Measurements from ENCODE around the gene IL17RB. TPM values are rescaled to one million over a fixed set of nuclear protein-coding genes. Genes with fewer than 3 reads are reported as not detected.
A peak's percentile ranks its signal among the peaks of the same experiment; 100 is the strongest.

The IL17RB gene
- total and polyA plus RNA-seq, 4 donors, result 0.88 to 7.4 (median 4.4) TPM

- Histone ChIP-seq H3K36me3 (ENCODE audit: control insufficient read depth in 4 of 4, insufficient read depth in 4 of 4, low read length in 4 of 4) (no peaks in the 10 kb centered on the region), H3K27me3 (ENCODE audit: control insufficient read depth in 3 of 3, insufficient read depth in 3 of 3, low read length in 2 of 3) (peaks cover 0 to 9% (median 8%) of the 10 kb centered on the region in 3 donors), H3K4me3 (peak overlapping the region; percentile 58), H3K4me1 (ENCODE audit: control insufficient read depth in 5 of 5, insufficient read depth in 5 of 5, low read length in 5 of 5) (peaks cover 0 to 22% (median 7%) of the 10 kb centered on the region in 5 donors), H3K9me3 (ENCODE audit: control insufficient read depth in 4 of 4, insufficient read depth in 3 of 4, low read length in 3 of 4) (no peaks in the 10 kb centered on the region), H3K9ac (ENCODE audit: insufficient read depth in 1 of 2, low read length in 2 of 2) (peak overlapping the region; percentile 43 to 47), H3K27ac (ENCODE audit: low read depth in 1 of 2, low read length in 1 of 2) (peak overlapping the region in 1 of 2 donors; percentile 83)
- ATAC-seq (ENCODE audit: insufficient read depth, low FRiP score) (peak; percentile 63), DNase-seq (peak; percentile 70 to 80 (median 77))
- WGBS, 2 donors, result 18% methylated on average over 25 of the region's 25 CpGs
- no peak for TF ChIP-seq CTCF (IDR thresholded peaks at IDR 0.05; ENCODE audit: control extremely low read depth, extremely low read depth)
These were observed 1.1 kb upstream of the IL17RB start for GRCh38 chr3:53845103-53845880.

DNA sequence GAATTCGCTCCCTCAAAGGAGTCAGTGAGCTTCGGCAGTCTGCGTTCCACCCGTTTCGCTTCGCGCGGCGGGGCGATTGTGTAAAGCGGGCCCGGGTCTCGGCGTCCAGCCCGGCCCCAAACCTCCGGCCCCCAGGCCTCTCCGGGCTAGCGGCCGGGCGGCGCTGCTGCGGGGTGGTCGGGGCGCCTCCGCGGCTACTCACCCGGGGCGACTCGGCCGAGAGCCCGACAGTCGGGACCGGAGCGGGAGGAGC, 561 bp upstream of the IL17RB start:
- Histone ChIP-seq H3K9ac (ENCODE audit: insufficient read depth in 1 of 2, low read length in 2 of 2) (peak overlapping the region; percentile 43 to 47), H3K4me3 (peak overlapping the region; percentile 58), H3K4me1 (ENCODE audit: control insufficient read depth in 5 of 5, insufficient read depth in 5 of 5, low read length in 5 of 5) (peaks cover 0 to 22% (median 7%) of the 10 kb centered on the region in 5 donors), H3K27me3 (ENCODE audit: control insufficient read depth in 3 of 3, insufficient read depth in 3 of 3, low read length in 2 of 3) (peaks cover 0 to 9% (median 8%) of the 10 kb centered on the region in 3 donors), H3K36me3 (ENCODE audit: control insufficient read depth in 4 of 4, insufficient read depth in 4 of 4, low read length in 4 of 4) (no peaks in the 10 kb centered on the region), H3K9me3 (ENCODE audit: control insufficient read depth in 4 of 4, insufficient read depth in 3 of 4, low read length in 3 of 4) (no peaks in the 10 kb centered on the region), H3K27ac (ENCODE audit: low read depth in 1 of 2, low read length in 1 of 2) (peak overlapping the region; percentile 22 to 83)
- ATAC-seq (ENCODE audit: insufficient read depth, low FRiP score) (no peak), DNase-seq (no peak)
- TF ChIP-seq CTCF (IDR thresholded peaks at IDR 0.05; ENCODE audit: control extremely low read depth, extremely low read depth), result no peak
- 0 to 1% methylated on average over 32 to 34 of the region's 34 CpGs for WGBS, 2 donors

GRCh38 chr3:53846851-53847155, 435 bp downstream of the IL17RB start:
- Histone ChIP-seq H3K9ac (ENCODE audit: insufficient read depth in 1 of 2, low read length in 2 of 2) (no peak overlapping the region), H3K4me1 (ENCODE audit: control insufficient read depth in 5 of 5, insufficient read depth in 5 of 5, low read length in 5 of 5) (peaks cover 0 to 20% (median 7%) of the 10 kb centered on the region in 5 donors), H3K36me3 (ENCODE audit: control insufficient read depth in 4 of 4, insufficient read depth in 4 of 4, low read length in 4 of 4) (no peaks in the 10 kb centered on the region), H3K27me3 (ENCODE audit: control insufficient read depth in 3 of 3, insufficient read depth in 3 of 3, low read length in 2 of 3) (peaks cover 0 to 9% (median 8%) of the 10 kb centered on the region in 3 donors), H3K4me3 (peak overlapping the region; percentile 58), H3K9me3 (ENCODE audit: control insufficient read depth in 4 of 4, insufficient read depth in 3 of 4, low read length in 3 of 4) (no peaks in the 10 kb centered on the region), H3K27ac (ENCODE audit: low read depth in 1 of 2, low read length in 1 of 2) (no peak overlapping the region)
- no peak for ATAC-seq (ENCODE audit: insufficient read depth, low FRiP score)
- no peak for DNase-seq
- no peak for TF ChIP-seq CTCF (IDR thresholded peaks at IDR 0.05; ENCODE audit: control extremely low read depth, extremely low read depth)
- 62 to 65% methylated on average over 10 of the region's 10 CpGs for WGBS, 2 donors

DNA sequence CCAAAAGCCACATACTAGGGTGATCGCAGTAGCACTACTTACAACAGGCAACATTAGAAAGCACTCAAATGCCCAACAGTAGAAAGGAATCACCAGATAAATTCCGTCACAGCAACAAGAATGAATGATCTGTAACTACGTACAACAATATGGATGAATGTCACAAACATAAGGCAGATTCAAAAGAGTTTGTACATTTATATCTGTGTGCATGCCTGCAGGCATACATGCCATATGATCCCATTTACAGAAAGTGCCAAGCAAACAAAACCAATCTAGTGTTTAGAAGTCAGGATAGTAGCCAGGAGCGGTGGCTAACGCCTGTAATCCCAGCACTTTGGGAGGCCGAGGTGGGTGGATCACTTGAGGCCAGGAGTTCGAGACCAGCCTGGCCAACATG, 3.5 kb downstream of the IL17RB start:
- Histone ChIP-seq H3K4me3 (no peak overlapping the region), H3K4me1 (ENCODE audit: control insufficient read depth in 5 of 5, insufficient read depth in 5 of 5, low read length in 5 of 5) (peaks cover 0 to 8% (median 3%) of the 10 kb centered on the region in 5 donors), H3K27me3 (ENCODE audit: control insufficient read depth in 3 of 3, insufficient read depth in 3 of 3, low read length in 2 of 3) (peaks cover 0 to 9% (median 8%) of the 10 kb centered on the region in 3 donors), H3K9me3 (ENCODE audit: control insufficient read depth in 4 of 4, insufficient read depth in 3 of 4, low read length in 3 of 4) (no peaks in the 10 kb centered on the region), H3K36me3 (ENCODE audit: control insufficient read depth in 4 of 4, insufficient read depth in 4 of 4, low read length in 4 of 4) (no peaks in the 10 kb centered on the region), H3K27ac (ENCODE audit: low read depth in 1 of 2, low read length in 1 of 2) (no peak overlapping the region), H3K9ac (ENCODE audit: insufficient read depth in 1 of 2, low read length in 2 of 2) (no peak overlapping the region)
- no peak for DNase-seq
- WGBS, 2 donors, result 94 to 95% methylated on average over 7 of the region's 7 CpGs
- no peak for TF ChIP-seq CTCF (IDR thresholded peaks at IDR 0.05; ENCODE audit: control extremely low read depth, extremely low read depth)
- no peak for ATAC-seq (ENCODE audit: insufficient read depth, low FRiP score)
